Activated T-helper 9 cell treated with anti-CD3 and anti-CD28 coated beads, Interleukin-2, amount 50 U/mL, for 16 hours (primary cell): ENCODE measurements around the gene NHERF1.

Experiments
- DNase-seq: peaks from one replicate; pipeline ENCODE4 v3.0.0-alpha.2; 2020; ENCODE audit warnings: low read depth

NHERF1 gene

DNA sequence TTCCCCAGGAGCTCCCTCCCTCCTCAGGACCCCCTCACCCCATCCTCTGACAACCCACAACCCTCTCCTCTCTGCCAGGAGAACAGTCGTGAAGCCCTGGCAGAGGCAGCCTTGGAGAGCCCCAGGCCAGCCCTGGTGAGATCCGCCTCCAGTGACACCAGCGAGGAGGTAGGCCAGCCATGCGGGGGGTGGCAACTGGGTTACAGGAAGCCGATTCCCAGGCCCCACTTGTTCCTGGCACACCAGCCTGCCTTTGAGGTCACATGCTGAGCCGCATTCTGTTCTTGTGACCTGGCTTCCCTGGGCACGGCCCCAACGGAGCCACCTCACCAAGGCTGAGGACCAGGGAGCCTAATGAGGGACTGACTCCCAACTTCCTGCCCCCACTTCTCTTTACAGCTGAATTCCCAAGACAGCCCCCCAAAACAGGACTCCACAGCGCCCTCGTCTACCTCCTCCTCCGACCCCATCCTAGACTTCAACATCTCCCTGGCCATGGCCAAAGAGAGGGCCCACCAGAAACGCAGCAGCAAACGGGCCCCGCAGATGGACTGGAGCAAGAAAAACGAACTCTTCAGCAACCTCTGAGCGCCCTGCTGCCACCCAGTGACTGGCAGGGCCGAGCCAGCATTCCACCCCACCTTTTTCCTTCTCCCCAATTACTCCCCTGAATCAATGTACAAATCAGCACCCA is 19.8 kb downstream of the NHERF1 start:
- no peak for DNase-seq

- DNase-seq = no peak
These were observed 20.3 kb downstream of the NHERF1 start for GRCh38 chr17:74768763-74769114.

DNA sequence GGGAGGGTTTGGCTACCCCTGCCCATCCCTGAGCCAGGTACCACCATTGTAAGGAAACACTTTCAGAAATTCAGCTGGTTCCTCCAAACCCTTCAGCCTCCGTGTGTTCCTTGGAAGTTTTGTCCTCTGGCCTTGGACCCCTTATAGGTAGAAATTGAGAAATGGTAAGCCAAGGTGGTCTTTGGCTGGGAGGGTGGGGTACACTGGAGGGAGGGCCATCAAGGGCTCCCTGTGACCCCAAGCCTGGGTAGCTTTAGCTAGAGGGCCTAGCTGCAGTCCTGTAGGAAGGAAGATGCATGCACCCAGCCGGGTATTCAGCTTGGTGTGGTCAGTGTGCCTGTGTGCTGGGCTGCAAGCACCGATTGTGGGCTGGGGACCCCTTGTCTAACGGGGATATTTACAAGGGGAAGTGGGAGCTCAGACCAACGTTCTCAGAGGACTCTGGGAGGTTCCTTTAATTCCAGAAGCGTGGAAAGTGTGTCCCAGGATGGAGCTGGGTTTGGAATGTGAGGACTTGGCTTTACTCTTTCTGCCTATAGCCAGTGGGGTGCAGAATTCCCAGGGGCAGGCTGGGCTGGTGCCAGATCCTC is 20.9 kb downstream of the NHERF1 start:
- no peak for DNase-seq

- no peak for DNase-seq
These were observed 21.5 kb downstream of the NHERF1 start for GRCh38 chr17:74769856-74770497.

DNA sequence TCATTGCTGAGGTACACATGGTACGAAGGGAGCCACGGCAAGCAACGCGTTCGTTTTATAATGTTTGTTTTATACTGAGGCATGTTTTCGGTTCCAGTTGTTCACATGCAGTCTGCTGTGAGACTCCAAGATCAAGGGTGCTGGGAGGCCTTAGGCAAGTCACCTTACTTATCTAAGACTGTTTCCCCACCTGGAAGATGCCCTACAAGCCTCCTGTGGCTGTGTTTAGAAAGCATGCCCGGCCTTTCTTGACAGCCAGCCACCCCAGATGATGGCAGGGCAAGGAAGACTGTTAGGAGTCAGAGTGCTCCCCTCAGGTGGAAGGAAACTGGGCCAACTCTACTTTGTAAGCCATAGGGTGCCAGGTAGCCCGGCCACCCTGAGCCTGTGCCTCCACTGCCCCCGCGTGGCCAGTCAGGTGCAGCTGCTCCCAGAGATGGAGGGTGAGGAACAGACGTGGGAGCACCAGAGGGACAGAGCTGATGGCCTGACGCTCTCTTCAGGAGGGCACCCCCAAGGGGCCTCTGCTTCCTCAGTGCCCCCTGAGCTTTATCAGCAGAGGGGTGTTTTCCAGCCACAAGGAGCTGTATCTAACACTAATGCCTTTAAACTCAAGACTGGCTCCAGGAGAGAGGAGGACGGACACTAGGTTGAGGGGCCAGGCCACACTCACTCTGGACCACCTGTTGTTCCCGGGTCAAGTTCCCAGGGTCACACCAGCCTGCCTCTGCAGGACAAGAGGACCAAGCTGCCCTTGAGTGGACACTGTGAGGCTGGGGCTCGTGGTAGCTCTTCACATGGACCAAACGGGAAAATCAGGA is 22.3 kb downstream of the NHERF1 start:
- DNase-seq = peak; percentile 56

DNA sequence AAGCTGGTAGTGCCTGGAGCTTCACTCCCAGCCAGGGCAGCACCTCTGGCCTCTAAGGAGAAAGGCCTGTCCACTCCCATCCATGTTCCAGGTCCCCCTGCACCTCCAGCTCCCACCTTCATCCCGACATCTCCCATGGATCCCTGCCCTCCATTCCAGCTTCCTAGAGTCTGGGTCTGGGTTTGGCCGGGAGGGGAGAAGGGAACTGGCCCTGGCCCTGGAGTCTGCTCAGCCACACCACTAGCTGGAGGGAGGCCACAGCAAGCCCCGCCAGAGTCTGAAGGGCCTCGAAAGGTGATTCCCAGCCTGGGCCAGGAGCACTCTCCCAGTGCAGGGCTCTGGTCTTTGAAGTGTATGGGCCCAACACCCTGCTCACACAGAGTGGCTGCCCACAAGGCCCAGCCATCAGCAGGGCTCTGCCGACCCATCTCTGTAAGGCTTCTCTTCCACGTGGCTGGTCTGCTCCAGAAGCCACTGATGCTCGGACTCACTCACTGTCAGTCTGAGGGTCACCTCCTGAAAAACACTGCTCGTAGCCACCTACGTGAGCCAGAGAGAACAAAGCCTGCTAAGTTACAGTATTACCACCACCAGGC is 23.0 kb downstream of the NHERF1 start:
- DNase-seq = no peak

- no peak for DNase-seq
These were observed 23.6 kb downstream of the NHERF1 start for GRCh38 chr17:74772053-74772452.

- DNase-seq = no peak
These were observed 25.0 kb downstream of the NHERF1 start for GRCh38 chr17:74773414-74773813.

GRCh38 chr17:74773871-74774286 is 25.5 kb downstream of the NHERF1 start:
- no peak for DNase-seq

DNA sequence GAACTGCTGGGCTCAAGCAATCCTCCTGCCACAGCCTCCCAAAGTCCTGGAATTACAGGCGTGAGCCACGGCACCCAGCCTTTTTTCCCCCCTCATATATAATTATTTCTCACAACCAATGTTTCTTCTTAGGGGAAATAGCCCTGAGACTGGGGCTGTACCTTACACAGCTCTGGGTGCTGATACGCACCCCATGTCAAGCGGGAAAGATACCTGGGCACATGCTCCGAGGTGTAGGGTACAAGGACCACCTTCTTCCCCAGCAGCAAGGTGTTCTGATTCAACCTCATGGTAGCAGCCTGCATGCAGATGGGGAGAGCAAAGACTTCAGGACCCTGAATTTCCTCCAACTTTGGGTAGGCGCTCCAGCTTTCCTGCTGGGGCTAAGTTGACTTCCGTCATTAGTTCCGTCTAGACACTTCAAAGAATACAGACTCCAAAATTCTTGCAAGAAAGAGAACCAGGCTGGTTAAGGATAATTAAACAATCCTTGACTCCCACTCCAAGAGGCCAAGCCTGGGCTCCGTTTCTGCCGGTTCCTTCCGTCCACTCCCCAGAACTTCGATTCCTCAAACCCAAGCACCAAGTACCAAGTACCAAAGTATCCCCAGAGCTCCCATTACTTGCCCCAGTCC is 27.1 kb downstream of the NHERF1 start:
- DNase-seq = no peak

- peak; percentile 99 for DNase-seq
These were observed 27.9 kb downstream of the NHERF1 start, which contains the start of gene NAT9 for GRCh38 chr17:74776044-74776962. Gene NAT9, minus strand, starts transcription at chr17:74776345. Its CDS starts 647 bp downstream, at chr17:74775698.

DNA sequence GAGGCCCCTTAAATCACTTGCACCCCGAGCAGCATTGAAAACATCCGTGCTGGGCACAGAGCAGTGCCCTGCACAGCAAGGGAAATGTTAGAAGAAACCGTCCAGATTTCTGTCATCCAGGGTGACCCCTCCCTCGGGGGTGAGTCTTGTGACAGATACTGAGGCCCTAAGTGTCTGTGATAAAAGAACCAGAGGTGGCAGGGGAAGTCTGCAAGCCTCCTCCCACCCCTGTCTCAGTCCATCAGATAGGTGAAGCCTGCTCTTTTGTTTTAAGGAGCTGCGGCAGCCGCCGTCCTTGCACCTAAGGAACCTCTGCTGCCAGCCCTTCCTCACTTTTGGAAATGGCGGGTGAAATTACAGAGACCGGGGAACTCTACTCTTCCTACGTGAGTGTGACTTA is 28.6 kb downstream of the NHERF1 start:
- no peak for DNase-seq

- no peak for DNase-seq
These were observed 29.6 kb downstream of the NHERF1 start for GRCh38 chr17:74777901-74778515.

GRCh38 chr17:74778960-74779359 is 30.5 kb downstream of the NHERF1 start:
- DNase-seq = no peak

GRCh38 chr17:74779501-74779900 is 31.1 kb downstream of the NHERF1 start:
- no peak for DNase-seq

DNA sequence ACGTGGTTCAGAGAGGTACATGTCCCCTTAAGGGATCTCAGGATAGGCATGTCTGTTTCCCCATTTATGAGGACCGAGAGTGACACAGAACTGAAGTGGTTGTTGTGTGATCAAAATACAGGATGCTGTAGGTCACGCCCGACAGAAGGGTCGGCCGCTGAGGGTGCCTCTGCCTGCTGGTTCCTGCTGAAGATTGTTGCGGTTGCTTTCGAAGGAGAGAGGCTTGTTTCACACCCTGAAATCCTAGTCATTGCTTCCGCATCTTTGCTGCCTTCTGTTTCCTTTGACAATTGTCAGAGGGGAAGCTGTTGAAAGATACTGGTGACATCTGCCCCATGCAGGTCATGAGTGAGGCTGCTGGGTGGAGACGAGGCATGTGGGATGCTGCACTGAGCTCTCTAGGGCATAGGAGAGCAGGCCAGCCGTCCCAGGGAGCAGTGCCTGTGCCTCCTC is 31.5 kb downstream of the NHERF1 start:
- DNase-seq = peak; percentile 33

DNA sequence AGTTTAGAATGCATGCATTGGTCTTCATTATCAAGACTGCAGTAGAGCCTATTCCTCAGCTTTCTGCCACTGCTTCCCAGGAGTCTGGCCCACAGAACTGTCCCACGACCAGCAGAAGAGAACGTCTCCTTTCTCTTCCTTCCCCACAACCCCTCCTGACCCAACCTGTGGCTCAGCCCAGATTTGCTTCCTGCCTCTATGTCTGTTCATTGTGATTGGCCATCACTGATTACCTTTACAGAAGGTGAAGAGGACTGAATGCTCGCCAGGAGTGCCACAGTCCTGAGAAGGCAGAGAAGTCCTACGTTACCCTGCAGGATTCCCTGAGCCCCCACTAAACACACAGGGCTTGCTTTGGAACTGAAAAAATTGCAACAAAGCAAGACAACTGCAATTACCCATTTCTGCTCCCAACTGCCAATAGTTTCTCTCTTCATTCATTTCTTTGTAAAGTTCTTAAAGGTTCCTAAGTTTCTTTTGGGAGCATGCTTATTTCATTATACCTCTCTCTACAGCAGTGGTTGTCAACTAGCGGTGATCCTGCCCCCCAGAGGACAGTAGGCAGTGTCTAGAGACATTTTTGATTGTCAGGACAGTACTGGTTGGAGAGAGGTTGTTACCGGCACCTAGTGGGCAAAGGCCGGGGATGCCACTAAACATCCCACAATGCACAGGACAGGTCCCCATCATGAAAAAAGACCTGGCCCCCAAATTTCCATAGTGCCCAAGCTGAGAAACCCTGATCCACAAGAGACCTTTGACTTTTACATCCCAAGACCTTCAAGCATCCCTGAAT is 32.2 kb downstream of the NHERF1 start:
- DNase-seq = no peak

DNA sequence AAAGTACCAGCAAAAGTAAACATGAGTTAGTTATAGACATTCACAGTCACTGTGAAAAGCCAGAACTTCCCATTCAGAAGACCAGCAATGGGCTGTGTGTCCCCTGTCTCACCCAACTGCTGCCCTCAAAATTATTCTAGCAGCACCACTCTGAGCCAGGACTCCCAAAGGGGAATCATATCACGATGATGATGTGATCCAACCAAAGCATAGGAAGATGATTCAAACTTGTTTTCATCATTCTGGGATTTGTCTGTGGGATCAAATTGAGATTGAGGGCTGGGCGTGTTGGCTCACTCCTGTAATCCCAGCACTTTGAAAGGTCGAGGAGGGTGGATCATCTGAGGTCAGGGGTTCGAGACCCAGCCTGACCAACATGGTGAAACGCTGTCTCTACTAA is 34.1 kb downstream of the NHERF1 start:
- no peak for DNase-seq

GRCh38 chr17:74784125-74784810 is 35.8 kb downstream of the NHERF1 start:
- no peak for DNase-seq
